Hematopoietic multipotent progenitor cell treated with erythropoietin and hydrocortisone succinate and interleukin-3 and kit ligand, for 15 days (in vitro differentiated cells): ENCODE data around the gene CST11.
"Not testable (repeated sequence)": the region's sequence is repeated elsewhere in the genome, so short reads cannot be mapped to it uniquely, and the experiment has no call there.

Experiments used
- DNase-seq: peaks from one replicate; pipeline ENCODE4 v3.0.0-alpha.2; 2015; ENCODE audit warnings: low spot score

CST11 gene, protein sequence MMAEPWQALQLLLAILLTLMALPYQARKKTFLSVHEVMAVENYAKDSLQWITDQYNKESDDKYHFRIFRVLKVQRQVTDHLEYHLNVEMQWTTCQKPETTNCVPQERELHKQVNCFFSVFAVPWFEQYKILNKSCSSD

DNA sequence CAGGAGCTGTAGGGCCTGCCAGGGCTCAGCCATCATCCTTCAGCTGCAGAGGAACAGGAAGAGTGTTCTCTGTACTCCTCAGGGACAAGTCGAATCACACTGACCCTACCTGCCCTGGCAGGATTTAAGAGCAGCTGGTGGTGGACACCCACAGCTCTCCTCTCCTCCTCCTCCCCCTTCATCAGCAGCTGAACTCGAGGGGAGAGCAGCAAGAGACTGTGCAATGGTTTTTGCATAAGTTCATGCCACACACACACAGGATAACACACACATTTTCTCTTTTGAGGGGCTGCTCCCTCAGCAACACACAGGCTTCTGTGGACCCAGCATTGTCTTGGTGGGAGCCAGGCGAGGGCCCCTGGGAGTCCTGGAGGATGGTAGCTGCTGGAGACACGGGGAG lies at the start of gene CST11:
TSS of gene CST11 (minus strand) at position 101 of the 400 bp plus-strand sequence. CDS start at position 36, 65 bp downstream.
- no peak for DNase-seq

DNA sequence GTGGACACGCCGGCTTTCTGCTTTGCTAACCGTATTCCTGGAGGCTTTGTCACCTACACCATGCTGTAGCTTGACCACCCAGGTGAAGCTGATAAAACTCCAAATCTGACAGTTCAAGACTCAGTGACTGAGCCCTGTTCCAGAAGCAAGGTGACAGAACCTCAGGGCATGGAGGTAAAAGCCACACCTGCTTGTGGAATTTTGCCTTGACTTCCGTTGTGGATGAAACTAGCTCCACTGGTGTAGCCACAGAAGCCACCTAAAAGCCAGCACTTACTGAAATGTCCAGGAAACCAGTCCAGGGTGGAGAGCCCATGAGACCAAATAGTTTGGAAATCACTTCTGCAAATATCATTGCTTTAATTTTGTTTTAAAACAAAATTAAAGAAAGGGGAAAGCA lies 49.2 kb upstream of the CST11 start:
- no peak for DNase-seq

DNA sequence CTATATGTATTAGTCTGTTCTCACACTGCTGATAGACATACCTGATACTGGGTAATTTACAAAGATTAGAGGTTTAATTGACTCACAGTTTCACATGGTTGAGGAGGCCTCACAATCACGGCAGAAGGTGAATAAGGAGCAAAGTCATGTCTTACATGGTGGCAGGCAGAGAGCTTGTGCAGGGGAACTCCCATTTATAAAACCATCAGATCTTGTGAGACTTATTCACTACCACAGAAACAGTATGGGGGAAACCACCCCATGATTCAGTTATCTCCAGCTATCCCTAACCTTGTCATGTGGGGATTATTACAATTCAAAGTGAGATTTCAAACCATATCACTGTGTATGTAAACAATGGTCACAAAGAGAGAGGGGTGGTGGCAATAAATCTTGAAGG lies 44.9 kb upstream of the CST11 start:
- no peak for DNase-seq

DNA sequence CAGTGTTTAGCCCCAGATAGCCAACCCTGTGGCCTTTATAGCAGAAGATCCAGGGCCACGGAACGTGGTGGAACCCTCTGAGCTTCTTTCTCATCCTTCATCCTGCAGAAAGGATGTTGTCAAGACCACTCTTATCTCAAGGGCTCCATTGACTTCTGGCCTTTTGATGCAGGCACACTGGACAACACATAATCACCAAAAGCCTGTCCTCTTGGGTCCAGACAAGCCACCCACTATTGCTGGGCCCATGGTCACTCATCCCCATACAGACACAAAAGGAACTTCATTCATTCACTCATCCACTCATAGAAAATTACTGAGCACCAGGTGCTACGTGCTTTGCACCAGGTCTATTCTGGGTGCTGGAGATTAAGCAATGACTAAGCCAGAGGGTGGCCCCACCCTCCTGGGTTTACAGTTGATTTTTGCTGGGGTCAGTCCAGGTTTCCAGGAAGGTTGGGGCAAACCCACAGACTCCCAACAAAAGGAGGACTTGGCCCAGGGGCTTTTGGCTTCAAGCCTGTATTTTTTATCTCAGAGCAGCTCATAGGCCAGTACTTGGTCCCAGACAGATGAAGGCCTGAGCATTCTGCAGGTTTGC lies 40.6 kb upstream of the CST11 start:
- DNase-seq: no peak

DNA sequence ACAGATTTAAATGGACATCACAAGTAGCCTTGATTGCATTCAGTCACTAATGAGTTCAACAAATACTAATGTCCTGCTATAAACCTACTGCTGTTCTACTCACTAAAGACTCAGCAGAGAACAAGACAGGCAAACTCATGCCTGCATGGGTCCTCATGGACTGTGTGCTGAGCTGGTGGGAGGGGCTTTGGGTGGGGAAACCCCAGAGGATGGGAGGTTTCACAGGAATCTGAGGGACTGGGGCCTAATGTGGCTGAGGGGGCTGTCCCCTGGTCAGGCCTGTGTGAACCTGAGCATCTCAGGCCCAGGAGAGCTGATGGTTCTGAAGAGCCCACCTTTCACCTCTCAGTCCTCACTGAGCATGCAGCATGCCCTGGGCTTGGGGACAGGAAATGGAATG lies 39.6 kb upstream of the CST11 start:
- DNase-seq: no peak

DNA sequence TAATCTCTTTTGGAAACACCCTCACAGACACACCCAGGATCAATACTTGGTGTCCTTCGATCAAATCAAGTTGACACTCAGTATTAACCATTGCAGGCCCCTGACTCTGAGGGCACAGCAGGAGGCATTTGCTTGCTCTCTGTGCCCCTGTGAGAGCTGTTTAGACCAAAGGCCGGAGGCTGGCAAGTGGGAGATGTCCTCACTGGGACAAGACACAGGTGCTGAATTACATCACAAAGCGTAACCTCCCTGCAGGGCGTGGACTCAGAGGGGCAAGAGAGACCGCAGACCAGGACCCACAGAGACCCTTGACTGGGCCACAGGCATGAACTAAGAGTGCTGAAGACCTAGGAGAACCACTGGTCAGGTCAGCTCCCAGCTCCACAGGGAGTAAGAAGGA lies 38.1 kb upstream of the CST11 start, which contains the start of gene CST8:
TSS of gene CST8 (plus strand) at position 301 of the 400 bp plus-strand sequence. CDS start 551 bp downstream, outside the sequence.
- DNase-seq: no peak

DNA sequence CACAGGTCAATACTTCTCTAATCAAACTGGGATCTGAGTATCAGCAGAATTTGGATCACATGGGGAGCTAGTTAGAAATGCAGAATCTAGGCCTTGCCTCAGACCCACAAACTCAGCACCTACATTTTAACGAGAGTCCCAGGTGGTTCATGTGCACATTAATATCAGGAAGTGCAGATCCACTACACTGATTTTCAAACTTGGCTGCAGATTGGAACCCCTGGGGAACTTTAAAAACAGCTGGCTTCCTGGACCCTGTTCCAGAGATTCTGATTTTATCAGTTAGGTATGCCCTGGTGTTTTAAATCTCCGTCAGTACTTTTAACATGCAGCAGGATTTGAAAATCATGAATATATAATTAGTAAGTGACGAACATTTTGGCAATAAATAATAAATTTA lies 36.3 kb upstream of the CST11 start:
- no peak for DNase-seq

DNA sequence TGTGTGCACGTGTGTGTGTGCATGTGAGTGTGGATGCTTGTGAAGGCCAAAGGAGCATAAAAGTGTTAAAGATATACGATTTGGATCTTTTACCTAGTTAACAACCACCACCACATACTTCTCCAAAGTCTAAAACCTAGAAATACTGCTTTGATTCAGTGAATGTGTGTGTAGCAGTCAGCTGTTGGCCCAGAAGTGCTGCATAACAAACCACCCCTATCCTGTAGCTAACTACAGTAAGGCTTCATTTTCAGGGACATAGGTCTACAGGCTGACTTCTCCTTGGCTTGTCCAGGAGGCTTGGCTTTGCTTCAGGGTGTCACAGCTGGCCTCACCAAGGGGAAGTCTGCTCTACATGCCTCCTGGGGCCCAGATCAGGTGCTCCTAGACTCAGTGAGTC lies 35.8 kb upstream of the CST11 start:
- DNase-seq: no peak

DNA sequence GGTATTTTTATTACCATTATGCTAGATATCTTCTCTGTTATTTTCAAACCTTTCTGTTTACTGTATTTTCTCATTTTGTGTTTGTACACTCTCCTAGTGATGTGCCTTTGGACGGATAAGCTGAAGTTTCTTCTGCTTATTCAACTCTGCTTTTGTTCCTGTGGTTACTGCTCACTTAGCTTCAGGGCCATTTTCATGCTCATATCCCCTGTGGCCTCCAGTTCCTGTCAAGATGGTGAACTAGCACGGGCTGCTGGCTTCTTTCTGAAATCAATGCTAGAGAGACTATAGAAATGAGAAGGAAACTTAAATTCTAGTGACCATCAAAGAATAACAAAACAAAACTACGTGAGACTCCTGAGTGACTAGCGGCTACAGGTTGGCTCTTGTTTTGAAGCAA lies 31.4 kb upstream of the CST11 start:
- DNase-seq: no peak

DNA sequence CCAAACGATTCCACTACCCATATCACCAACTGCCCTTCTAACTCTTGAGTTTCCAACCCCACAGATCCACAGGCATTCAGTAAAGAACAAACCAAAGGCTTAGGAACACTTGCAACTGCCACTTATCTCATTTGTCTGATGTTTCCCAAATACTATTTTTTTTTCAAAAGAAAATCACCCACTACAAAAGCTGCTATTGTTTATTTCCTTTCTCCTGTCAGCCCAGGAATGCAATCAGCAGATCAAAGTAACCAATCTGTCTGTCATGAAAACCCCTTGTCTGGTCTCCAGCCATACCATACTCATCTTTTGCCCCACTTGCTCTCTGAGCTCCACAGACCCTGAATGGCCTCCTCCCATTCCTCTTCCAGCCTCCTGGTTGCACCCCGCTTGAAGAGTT lies 29.5 kb upstream of the CST11 start:
- DNase-seq: no peak

DNA sequence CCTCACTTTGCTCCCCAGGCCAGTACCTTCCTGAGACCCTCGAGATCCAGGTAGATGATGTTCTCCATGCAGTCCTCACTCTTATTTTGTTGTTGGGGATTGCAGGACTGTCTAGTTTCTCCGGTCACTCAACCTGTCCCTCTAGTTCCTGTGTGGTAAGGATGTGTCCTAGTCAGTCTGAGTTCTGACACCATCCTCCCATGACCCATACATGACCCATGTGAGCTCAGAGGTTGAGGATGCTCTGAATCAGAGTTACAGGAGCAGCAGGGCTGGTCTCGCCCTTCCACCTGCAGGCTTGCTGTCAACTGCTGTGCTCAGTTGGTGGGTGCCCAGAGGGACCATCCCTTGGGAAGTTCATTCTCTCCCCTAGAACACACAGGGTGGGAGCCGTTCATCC lies 26.4 kb upstream of the CST11 start:
- DNase-seq: no peak

DNA sequence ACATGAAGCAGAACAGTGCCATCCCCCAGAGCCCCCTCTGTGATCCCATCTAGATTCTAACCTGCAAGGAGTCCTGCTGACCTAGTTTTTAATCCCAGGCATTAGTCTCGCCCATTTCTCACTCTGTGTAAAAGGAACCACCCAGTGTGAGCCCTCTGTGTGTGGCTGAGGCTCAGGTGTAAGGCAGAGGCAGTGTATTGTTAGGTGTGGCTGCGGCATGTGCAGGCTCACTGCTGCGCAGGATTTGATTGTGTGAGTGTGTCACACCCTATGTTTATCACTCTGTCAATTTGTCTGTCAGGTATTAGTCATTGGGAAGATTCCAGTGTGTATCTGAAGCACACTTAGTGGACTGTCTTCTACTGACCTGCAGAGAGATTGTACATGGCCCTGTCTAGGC lies 24.5 kb upstream of the CST11 start:
- DNase-seq: no peak

DNA sequence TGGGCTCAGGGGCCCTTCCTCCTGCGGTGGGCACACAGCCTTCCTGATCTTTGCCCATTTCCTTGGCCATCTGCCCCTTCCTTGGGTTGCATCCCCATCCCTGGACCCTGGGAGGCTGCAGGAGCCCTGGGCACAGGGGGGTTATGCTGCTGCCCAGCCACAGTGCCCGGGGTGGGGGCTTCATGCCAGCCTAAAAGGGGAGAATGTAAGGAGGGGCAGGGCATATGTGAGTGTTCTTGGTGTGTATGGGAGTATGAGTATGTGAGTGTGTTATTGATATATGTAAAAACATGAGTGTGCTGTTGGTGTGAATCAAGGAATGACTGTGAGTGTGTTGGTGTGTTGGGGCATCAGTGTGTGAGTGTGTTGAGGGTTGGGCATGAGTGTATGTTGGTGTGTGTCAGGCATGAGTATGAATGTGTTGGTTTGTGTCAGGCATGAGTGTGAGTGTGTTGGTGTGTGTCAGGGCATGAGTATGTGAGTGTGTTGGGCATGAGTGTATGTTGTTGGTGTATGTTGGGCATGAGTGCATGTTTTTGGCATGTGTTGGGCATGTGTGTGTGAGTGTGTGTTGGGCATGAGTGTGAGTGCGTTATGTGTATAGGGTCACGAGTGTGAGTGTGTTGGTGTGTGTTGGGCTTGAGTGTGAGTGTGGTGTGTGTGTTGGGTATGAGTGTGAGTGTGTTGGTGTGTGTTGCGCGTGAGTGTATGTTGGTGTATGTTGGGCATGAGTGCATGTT lies 23.5 kb upstream of the CST11 start:
- DNase-seq: no peak

DNA sequence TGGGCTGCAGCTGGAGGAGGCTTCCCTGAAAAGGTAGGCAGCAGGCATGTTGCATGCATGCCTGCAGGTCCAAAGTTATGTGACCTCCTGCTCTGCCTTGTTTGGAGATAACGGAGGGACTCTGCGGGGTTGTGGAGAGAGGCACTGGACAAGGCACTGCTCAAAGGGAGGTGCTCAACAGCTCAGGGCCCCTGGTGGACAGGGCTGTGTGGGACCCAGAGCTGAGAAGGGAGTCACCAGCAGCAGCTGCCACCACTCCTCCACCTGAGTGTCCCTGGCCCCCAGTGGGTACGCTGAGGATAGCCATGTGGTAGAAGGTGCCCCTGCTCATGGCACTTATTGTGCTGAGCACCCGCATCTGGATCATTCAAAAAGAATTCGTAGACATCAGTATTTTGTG lies 22.7 kb upstream of the CST11 start:
- DNase-seq: no peak

DNA sequence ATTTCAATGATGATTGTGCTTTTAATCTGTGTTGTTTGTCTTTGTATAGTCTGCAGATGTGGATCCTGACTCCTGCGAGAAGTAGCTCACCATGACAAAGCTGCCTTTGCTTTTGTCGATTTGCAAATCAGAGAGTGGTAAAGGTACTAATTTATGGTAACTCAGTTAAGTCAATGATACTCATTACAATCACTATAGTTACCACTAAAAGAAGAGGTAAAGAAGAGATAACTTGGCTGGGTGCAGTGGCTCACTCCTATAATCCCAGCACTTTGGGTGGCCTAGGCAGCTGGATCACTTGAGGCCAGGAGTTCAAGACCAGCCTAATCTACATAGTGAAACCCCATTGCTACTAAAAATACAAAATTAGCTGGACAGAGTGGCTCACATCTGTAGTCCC lies 20.6 kb upstream of the CST11 start:
- not testable (repeated sequence) for DNase-seq

DNA sequence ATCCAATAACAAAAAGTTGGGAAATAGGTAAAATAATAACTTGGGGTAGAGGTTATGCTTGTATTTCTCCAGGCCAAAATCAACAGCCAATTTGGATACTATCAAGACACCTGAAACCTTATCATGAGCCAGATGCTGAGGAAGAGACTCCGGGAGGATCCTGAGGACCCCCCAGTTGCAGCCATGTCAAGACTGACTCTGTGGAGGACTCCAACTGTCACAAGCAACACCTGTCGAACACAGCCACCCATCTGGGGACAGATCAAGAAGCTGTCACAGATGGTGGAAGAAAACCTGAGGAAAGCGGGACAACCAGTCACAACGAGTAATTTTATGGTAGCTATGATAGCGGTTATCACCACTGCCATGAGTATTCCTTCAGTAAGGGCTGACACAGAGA lies 19.6 kb upstream of the CST11 start:
- not testable (repeated sequence) for DNase-seq

DNA sequence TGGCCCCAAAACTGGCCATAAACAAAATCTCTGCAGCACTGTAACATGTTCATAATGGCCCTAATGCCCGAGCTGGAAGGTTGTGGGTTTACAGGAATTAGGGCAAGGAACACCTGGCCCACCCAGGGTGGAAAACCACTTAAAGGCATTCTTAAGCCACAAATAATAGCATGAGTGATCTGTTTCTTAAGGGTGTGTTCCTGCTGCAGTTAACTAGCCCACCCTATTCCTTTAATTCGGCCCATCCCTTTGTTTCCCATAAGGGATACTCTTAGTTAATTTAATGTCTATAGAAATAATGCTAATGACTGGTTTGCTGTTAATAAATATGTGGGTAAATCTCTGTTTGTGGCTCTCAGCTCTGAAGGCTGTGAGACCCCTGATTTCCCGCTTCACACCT lies 14.3 kb upstream of the CST11 start:
- DNase-seq: not testable (repeated sequence)

DNA sequence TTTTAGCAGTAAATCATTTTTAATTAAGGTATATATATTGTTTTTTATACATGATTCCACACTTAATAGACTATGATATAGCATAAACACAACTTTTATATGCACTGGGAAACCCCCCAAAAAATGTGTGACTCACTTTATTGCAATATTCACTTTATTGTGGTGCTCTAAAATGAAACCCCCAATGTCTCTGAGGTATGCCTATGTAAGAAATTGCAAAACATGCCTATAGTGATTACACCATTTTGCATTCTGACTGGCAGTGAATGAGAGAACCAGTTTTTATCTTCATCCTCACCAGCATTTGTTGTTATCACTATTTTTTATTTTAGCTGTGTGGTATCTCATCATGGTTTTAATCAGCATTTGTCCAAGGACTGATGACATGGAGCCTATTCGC lies 8.5 kb upstream of the CST11 start:
- no peak for DNase-seq

DNA sequence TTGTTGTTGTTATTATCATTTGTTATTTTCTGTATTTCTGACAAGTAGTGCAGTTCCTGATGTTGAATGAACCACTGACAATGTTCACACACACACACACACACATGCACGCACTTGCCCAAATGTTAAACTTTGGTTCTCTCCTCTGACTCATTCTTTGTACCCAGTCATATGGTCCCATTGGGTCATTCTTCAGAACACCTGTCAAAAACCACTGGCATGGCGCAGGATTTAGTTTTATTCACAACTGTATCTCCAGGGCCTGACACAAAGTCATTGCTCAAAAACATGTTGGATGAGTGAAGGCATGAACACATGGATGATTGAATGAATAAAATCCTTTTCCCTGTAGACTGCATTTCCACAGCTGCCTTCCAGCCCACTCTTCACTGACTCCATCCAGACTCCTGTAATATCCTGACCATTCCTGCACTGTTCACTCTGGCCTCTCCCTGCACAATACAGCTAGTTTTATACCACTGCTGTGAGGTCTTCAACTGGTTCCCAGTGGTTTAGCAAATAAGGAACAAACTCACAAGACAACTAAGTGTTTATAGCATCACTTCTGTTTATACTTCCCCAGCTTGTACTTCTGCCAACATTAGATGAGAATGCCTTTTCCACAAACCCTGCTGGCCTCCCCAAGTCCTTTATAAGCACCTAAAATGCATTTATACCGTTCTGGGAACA lies 6.9 kb upstream of the CST11 start:
- DNase-seq: no peak

DNA sequence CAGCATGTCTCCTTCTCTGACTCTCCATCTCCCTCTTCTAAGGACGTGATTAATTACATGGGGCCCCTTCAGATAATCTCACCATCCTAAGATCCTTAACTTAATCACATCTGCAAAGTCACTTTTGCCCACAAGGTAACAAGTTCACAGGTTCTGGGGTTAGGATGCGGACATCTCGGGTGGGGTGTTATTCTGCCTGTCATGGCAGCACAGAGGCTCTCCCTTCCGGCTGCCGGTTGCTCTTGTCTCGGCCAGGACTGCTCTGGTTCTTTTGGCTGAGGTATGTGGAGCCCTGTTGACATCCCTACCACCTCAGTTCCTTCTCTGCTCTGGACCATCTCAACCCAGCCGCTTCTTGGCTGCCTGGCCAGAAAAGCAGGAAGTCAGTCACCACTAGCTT lies 4.2 kb upstream of the CST11 start:
- no peak for DNase-seq

DNA sequence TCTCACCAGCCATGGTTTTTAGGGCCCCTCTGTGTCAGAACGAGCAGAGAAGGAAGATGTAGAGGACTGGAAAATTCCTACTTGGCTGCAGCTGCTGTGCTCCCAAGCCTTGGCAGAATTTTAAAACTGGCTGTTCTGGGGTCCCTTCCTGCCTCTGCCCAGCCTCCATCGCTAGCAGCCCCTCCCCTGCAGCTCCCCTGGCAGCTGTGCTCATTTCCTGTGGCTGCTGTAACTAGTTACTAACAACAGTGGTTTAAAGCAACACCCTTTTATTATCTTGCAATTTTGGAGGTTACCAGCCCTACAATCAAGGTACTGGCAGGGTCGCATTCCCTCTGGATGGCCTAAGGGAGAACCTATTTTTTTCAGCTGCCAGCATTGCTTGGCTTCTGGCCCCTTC lies 3.7 kb upstream of the CST11 start:
- no peak for DNase-seq

DNA sequence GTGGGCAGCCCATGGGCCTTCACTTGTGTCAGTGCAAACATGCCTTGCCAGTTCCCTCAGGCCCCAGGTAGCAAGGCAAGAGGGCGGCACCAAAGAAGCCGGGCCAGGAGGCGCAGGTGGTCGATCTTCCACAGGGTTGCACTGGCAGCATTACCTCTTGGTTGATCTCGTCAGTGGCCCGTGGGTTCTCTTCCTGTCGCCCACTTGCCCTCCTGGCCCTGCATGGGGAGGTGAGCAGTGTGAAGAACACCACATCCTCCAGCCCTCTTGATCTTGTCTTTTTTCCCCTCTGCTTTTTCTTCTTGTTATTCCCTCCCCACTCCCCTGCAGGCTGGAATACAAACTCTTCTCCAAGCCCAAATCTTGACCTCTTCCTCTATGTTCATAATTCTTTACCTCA lies 3.0 kb upstream of the CST11 start:
- no peak for DNase-seq

DNA sequence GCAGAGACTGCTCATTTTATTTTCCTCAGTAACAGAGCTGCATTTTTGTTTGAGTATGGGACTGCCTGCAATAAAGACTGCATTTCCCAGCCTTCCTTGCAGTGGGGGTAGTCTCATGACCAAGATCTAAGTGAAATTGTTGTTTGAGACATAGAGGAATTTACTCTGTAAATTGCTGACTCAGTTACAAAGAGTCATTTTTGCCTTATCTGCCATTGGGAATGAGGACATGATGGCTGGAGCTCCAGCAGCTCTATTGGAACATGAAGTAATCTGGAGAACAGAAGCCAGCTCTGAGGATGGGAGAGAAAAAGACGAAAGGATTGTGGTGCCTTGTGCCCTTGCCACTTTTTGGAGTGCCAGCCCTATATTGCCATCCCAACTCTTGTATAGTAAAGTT lies 2.1 kb upstream of the CST11 start:
- no peak for DNase-seq
